GM12892 (cell line): Measurements from ENCODE around the gene QRFP.

Source experiments
- POLR2A ChIP-seq: IDR thresholded peaks from 2 replicates; pipeline ENCODE4 v1.6.1; 2011; ENCODE audit warnings: low read depth, low read length, control low read depth
- POLR2AphosphoS5 ChIP-seq: IDR thresholded peaks from 2 replicates; pipeline ENCODE4 v1.6.1; 2011; ENCODE audit warnings: low read depth, low read length, control low read depth
- TAF1 ChIP-seq: IDR thresholded peaks from 2 replicates; pipeline ENCODE4 v1.6.1; 2011; ENCODE audit warnings: low read depth, mild to moderate bottlenecking, control low read depth, low read length, borderline replicate concordance

DNA sequence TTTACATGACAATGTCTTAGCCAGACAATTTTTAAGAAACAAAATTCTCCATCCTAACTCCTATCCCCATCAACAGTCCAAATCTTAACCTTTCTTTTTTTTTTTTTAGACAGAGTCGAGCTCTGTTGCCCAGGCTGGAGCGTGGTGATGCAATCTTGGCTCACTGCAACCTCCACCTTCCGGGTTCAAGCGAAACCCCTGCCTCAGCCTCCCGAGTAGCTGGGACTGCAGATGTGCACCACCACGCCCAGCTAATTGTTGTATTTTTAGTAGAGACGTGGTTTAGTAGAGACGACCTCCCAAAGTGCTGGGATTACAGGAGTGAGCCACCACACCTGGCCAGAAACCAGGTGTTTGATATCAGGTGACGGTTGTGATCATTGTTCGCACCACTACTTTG is 51.4 kb downstream of the QRFP start:
- no peak for TF ChIP-seq POLR2A
- TF ChIP-seq POLR2AphosphoS5, result no peak
- no peak for TF ChIP-seq TAF1
